Measurements from ENCODE around the gene PGLYRP4.
"Not testable (repeated sequence)": the region's sequence is repeated elsewhere in the genome, so short reads cannot be mapped to it uniquely, and the experiment has no call there.

PGLYRP4 gene

DNA sequence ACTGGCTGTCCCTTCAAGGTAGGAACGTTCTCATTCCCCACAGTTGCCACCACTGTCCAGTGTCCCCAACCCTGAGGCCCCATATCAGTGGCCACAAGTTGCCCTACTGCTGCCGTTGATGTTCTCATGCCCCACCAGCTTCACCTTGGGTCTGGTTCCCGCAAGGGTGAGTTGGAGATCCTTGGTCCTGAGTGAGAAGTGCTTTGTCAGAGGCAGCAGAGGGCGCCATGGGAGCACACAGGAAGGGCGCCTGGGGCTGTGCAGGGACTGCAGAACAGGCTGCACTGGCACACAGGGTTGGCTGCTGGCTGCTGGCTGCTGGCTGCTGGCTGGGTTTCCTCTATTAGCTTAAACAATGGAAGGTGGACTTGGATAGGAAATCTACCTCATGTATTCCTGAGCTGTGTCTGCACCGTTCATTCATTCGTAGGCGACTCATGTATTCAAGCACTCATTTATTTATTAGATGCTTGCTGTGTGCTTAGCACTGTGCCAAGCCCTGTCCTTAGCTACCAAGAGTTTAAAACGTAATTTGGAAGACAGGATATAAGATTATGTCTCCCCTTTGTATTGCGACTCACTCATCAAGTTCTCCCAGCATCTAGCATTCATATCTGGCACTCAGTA lies 6.9 kb upstream of the PGLYRP4 start:
- DNase-seq, result peak; percentile 58

DNA sequence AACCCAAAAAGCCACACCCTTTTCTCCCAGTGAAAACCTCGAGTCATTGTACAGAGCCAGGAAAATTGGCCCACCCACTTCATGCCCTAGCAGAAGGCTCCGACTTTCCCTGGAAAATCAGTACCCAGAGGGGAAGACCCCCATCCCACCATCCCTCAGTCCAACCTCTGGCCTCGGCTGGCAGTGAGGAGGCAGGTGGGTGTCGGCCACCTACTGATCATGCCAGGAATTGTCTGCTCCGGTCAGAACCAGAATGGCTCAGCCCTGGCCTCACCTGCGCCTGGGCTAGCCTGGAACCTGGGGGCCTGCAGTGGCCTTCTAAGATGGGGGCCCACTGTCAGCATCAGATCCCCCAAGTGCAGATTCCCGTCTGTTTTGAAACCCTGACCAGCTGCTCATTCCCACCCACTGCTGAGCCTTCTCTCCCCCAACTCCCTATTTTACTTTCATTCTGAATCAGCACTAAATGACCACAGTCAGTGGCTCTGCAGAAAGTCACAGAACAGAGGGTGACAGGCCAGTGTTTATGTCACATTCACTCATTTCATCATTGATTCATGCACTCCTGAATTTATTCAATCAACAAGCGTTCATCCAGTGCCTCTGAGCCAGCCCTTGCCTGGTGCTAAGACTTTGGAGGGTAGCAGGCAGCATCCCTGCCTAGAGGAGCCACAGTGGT lies 6.0 kb upstream of the PGLYRP4 start:
- no peak for DNase-seq

DNA sequence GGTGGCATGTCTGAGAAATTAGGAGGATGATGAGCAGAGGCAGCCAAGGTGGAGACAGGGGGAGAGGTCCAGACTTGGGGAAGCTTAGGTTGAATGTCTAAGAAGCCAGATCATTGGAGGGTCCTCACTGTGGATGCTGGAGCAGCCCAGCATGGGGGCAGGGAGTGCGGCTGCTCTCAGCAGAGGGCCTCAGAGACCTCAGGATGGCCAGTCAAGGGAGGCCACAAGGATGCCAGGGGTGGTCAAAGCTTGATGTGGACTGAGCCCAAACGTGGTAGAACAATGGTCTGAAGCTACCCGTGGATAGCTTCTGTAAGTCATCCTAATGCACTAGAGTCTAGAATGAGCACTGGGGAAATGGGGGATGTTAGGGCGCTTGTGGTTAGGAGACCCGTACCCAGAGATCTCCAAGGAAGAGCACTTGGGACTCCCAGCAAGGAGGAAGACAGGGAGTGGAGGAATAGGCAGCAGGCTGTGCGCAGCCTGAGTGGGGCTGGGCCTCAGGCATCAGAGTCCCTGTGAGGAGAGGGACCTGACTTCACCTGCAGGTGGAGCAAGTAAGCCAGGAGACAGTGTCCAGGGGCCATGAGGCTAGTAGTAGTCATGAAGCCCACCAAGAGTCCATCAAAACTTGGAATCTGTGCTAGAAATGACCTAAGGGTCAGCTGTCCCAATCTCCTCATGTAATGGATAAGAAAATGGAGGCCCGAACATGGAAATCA lies 4.7 kb upstream of the PGLYRP4 start:
- DNase-seq, result no peak

DNA sequence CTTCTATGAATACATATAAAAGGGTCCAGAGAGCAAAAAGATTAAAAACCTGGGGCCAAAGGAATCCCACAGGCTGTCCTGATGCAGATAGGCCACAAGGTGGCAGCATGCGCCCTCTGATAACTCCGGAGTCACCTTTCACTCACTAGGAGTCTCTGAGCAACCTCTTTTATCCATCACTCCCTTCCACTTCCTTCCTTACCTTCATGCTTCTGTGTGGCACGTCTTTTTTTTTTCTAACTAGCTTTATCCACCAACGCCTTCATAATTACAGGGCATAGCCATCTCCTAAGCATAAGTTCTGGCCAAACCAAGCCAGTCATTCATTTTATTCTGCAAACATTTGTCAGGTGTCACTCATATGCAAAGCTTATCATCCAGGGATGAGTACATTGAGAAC lies 3.9 kb upstream of the PGLYRP4 start:
- DNase-seq, result peak; percentile 75

DNA sequence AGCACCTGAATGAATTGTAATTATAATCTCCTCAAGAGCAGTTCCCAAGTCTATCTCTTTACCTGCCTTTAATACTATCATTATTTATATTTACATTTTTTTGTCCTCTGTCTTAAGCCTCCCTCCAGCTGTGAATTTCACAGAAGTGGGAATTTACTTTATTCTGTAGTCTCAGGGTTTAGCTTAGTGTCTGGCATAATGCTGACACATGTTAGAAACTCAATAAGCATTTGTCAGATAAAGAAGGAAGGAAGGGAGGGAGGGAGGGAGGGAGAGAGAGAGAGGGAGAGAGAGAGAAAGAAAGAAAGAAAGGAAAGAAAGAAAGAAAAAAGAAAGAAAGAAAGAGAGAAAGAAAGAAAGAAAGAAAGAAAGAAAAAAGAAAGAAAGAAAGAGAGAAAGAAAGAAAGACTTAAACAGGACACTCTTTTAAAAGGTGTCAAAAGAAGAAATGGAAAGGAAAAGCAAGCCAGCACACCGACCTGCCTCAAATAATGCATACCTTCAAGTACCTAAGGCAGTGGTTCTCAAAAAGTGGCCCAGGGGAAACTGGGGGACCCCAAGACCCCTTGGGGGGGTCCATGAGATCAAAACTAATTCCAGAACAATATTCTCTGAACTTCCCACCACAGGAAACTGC lies 1.8 kb upstream of the PGLYRP4 start:
- no peak for DNase-seq

DNA sequence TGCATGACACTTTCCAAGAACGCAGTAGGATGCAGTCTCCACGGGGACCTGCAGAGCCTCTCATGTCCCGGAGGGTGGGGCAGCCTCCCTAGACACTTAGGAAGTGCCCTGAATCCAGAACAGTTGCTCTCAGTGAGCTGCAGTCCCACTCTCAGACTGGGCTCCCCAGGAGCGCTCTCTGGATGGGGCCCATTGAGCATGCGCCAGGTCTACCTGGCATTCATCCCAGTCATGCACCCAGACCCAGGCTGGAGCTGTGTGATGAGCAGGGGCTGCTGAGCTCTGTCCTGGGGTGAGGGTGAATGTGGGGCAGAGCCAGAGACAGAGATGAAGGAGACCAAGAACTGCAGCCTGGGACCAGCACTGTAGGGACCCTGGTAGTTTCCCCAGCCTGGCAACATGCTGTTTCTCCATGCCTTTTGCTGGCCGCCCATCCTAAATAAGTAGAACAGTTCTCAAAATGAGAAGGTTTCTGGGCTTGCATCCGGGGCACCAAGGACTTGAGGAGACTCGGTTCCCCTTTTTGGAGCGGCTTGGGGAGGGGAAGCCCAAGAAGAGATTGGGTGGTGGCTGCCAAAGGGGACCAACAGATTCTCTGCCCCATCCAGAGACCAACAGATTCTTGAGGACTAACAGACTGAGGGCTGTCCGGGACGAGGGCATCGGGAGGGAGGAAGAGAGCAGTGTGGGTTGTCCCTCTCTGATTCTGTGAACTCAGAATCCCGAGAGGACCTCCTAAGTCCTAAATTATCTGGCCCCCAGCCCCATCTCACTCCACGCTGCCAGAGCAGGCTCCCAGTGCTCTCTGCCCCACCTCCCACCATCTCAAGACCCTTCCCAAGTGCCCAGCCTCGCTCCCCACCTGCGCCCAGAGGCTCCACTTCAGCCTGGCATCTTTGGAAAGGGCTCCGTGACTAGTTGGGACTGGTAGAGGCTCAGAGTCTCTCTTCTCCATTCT lies 1.0 kb upstream of the PGLYRP4 start:
- no peak for DNase-seq

DNA sequence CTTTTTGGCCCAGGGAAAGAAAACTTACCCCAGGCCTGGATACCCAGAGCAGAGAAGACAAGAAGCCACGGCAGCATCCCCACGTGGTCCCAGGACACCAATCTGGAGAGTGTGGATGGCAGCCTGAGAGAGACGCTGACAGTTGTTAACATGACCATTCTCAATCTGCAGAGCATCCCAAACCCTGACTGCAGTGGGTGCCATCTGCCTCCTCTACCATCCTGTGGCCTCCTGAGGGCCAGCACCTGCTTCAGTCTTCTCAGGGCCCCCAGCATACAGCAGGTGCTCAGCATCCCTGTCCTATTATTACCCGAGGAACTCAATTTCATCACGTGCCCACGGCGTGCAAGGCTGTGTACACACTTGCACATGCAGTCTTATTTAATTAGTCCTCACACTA lies 785 bp downstream of the PGLYRP4 start:
- no peak for DNase-seq

DNA sequence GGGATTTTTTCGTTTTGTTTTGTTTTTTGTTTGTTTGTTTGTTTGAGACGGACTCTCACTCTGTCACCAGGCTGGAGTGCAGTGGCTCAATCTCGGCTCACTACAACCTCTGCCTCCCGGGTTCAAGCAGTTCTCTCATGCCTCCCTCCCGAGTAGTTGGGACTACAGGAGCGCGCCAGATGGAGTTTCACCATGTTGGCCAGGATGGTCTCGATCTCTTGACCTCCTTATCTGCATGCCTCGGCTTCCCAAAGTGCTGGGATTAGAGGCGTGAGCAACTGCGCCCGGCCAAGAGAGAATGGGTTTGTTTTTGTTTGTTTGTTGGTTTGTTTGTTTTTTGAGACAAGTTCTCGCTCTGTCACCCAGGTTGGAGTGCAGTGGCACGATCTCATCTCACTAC lies 1.6 kb downstream of the PGLYRP4 start:
- DNase-seq, result not testable (repeated sequence)

DNA sequence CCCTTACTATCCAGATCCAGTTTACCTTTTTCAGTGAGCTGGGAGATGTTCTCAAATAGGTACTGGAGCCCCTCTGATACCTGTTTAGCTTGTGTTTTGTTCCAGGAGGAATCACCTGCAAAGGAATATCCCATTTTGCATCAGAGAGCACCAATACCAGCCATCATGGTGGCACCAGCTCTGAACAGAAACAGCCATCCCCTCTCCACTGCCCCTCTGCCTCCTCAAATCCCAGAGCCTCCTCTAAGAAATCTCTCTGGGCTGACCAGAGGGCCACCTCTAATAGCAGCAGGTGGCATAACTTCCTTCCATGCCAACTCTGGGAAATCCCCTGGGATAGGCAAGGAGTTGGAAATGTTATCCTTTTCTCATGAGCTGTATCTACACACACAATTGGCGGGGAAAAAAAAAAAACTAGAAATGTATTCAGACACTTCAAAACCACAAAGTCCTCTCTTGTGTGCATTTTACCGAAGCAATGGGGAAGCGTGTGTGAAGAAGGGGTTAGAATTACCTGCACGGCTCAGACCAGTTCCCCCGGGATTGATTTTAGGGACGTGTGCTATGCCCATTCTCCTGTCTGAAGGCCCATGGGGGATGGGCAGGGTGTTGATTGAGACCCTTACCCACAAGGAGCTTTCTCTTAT lies 2.4 kb downstream of the PGLYRP4 start:
- peak; percentile 94 for DNase-seq

DNA sequence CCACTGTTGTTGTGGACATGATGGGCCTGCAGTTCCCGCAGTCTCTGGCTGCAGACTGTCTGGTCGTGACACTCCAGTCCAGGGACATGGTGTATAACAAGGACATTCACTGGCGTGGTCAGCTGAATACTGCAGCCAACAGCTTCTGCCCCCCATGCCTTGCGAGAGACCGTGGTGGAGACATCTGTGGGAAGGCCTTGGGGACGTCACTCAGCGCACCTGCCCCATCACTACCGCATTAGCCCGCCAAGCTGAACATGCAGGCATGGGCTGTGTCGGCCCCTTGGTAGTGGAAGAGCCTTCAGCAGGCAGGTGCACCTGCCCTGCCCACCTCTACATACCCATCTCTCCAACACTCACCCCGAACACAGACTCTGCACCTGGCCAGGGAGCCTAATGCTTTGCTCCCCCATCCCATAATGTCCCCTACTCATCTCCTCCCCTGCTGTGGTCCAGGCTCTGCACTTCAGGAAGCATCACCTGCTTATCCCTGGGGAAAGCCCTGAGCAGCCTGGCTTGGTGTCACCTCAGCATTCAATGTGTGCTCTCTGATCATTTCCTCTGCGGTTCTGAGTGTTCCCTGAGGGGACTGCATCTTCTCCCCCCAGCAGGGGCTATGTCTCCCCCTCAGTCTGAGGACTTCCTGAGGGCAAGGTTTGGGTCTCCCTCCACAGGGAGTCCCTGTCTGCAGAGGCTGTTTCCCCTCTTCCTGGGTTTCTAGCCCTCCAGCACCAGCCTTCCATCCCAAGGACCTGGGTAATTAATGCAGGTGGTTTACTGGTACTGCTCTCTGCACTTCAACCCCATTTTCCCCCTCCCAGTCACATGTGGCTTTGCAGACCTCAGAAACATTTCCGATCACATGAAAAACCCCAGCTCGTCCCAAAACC lies 3.2 kb downstream of the PGLYRP4 start:
- no peak for DNase-seq

DNA sequence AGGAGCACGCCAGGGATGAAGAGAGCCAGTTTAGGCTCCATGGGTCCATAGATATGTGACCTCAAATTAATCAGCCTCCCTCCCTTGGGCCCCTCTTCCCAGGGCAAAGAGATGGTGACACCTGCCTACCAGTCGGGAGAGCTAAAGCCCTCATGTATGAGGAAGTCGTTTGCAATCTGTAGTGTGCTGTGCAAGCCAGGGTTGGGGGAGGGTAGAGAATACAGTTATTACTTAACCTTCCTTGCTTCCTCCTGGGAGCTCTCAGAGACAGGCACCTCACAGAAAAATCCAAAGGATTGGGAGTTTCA lies 4.0 kb downstream of the PGLYRP4 start:
- peak; percentile 53 for DNase-seq

DNA sequence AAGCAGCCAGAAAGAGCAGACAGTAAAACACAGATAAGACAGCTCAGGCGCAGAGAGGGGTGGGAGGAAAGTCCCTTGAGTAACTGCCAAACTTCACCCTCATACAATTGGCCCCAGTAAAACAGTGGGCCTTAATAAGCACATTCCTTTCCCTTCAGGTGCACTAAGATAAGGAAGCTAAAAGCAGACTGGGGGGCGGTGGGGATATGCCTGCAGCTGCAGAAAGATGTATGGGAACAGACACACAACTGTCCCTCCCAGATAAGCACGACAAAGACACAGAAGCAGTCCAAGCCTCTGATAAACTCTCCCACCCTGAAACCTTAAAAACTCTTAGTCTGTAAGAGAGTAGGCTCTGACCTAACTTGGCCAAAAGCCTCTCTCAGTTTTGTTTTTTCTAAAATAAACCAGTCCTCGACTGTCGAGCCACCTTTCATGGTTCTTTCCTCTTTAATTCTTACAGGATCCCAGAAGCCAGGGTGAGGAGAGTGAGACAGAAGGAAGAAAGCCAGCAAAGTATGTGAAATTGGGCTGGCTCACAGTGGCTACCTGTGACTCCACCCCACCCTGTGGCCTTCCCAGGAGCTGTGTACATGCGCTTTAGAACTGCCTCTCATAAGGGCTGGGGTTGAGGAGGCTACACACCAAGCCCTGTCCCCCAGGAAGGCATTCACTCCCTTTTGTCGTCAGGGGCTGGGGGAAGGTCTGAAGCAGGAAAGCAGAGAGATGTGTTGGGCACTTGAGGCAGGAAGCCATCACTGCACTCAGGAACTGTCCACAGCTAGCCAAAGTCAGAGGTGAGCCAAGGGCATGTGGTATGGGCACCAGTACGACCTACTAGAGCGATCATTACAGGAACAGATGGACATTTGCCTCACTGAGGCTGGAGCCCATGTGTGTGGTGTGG lies 4.6 kb downstream of the PGLYRP4 start:
- DNase-seq, result no peak

DNA sequence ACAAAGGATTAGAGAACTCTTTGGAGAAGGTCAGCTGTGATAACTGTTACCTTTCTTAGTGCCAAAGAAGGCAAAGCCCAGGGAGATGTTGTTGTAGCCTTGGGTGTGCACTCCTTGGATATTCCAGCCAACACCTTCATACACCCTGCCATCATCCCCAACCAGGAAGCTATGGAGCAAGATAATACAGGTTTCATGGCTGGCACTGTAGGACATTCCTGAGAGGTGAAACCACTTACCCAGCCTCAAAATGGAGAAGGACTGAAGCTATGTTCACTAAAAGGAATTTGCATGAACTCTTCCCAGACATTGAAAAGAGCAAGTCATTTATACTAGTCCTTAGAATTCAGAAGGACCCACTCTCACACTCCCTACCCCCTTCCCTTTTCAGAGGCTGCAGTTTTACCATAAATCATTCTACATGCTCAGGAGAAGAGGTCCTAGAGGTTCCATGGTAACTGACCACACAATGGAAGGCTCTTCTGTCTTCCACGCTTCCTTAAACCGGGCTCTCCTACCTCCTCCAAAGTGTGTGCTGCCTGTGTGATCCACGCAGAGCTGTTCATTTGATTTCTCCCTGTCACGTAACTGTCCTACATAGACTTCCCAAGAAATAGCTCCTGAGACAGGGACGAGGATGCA lies 5.5 kb downstream of the PGLYRP4 start:
- DNase-seq, result peak; percentile 20

DNA sequence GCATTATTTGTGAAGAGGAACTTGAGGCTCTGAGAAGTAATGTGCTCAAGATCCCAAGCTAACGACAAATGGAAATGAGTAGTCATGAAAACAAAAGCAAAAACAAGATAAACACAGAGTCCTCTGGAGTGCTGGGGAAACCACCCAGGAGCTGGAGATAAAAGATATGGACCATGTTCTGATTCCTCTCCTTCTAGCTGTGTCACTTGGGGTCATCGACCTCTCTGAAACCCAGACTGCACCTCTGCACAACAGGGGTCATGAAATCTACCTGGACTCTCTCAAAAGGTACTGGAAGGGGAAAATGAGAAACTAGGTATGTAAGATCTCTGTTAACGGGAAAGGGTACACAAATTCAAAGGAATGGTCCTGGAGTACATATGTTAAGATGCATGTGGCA lies 6.5 kb downstream of the PGLYRP4 start:
- no peak for DNase-seq

DNA sequence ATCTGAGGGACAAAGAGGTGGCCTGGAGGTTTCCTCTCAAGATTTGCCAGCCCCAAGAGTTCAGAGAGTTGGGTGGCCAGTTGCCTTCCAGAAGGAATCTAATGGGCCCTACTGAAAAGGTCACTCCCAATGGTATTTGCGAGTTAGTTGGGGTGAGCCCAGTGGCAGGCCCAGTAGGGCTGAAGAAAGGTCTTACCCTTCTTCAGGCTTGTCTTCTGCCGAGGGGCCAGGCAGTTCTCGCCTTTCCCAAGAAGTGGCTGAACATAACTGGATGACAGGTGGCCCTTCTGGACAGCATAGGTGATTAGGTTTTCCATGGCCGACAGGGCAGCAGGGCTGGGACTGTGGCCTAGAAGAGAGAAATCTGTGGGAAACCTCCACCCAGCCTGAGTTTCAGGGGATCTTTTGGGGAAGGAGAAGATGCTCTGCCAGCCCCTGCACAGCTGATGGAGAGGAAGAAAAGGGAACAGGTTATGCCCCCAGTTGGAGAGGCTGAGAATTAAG lies 7.2 kb downstream of the PGLYRP4 start:
- no peak for DNase-seq

DNA sequence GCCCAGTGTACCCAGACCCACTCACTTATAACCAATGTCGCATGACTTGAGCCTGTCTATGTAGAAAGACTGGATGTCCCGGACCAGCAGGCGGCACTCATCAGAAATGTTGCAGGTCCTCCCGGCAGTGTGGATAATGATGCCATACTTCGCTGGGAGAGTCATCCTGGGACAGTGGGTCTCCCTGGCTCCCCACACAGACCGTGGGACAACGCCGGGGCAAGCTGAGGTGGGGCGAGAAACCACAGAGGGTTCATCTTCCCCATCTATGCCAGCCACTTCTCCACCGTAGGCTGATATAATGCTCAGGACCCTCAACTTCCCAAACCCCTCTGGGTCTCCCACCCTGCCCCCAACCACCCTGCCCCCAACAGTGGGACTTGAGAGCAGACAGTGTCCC lies 8.3 kb downstream of the PGLYRP4 start:
- no peak for DNase-seq

DNA sequence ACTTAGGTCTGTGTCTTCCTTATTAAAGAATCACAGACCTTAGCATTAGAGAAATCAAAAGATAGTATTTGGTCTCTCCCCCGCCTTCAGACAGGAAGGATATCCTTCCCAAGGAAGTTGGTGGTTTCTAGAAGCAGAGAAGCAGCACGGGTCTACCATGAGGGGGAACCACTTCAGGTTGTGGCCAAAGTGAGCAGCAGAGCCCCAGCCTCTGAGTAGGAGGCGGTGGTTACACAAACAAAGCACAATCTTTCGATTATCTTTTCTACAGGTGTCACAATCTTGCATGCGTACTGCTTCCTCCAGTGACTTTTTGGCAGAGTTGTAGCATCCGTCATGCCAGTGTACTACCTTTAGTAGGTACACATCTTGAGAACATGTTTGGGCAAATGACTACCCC lies 8.8 kb downstream of the PGLYRP4 start:
- DNase-seq, result no peak

DNA sequence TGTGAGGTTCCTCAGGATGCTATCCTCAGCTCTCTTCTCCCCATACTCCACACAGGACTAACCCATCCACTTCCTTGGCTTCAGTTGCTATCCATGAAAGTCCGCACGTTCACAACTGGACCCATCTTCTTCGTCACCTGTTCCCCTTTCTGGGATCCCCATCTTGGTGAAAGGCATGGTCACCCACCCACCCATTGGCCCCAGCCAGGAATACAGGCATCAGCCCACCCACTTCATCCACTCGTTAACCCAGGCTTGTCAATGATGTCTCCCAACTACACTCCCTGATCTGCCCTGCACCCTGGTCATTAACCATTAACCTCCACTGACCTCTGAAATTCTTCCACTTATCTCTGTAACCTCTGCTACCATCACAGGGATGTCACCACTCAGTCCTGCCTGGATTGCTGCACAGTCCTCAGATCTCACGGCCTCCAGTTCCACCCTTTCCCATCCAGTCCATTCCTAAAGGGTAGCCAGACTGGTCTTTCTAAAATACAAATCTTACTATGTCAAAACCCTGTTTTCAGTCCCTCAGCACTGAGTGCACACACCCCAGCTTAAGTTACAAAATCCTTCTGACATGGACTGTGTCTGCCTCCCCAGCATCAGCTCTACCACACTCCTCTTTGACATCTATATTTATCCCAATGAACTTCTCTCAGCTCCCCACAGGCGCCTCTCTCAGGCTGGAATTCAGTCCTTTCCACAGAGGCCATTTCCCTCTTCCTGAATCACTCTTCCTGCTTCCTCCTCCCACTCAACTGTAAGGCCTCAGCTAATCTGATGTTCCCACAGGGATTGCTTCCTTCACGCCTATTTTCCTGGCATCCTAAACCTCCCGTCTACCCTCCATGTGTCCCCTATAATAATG lies 10.4 kb downstream of the PGLYRP4 start:
- no peak for DNase-seq
